GM19438 (cell line): ENCODE results near the gene SNX22.

Experiments used
- ATAC-seq: cut with Tn5 transposase; IDR thresholded peaks from one replicate; pipeline ENCODE4 v1.9.1; 2021; ENCODE audit warnings: low read depth; ENCODE audit not compliant: unreplicated experiment

Gene SNX22

GRCh38 chr15:64133623-64134344 is 17.7 kb upstream of the SNX22 start:
- no peak for ATAC-seq

- ATAC-seq, result no peak
Measured at GRCh38 chr15:64134345-64134829, 17.1 kb upstream of the SNX22 start.

DNA sequence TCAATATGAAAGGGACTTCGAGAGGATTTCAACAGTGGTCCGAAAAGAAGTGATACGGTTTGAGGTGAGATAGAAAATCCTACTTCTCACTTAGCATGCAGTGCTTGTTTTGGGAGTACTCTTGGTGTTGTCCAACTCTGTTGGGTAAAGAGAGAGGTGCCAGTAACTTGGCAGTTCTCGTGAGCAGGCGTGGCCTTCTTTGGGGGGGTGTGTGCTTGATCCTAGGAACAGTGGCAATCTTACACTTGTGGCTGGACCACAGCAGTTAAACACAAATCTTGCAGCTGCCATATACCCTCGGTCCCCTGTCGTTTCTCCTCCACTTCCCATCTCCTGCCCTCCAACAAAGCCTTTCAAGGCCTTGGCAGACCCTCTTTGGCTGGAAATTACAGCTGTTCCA is 15.2 kb upstream of the SNX22 start:
- no peak for ATAC-seq

GRCh38 chr15:64137226-64137833 is 14.2 kb upstream of the SNX22 start:
- no peak for ATAC-seq

DNA sequence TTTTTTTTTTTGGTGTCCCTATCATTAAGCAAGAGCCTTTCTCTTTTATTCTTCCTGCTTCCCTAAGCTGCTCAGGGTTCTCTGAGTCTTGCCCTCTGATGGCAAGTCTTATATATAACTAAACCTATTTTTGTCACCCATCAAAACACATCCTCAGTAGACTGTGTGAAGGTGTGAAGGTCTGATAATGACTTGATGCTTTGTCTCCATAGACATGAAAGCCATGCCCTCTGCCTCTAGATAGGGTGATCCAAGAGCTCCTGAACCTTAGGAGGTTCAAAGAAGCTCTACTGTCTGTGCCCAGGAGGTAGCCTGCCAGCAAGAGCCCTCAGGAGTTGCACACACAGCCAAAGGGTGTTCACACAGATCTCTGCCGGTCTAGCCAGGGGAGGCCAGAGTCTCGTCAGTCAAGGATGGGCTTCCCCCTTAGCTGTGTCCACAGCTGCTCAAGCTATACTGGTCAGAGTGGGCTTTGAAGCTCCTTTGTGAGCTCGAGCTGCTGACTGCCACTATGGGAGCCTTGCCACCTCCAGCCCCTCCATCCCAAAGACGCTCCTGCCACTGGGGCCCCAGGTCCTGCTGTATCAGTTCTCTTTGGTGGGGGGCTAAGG is 13.1 kb upstream of the SNX22 start:
- ATAC-seq, result no peak

DNA sequence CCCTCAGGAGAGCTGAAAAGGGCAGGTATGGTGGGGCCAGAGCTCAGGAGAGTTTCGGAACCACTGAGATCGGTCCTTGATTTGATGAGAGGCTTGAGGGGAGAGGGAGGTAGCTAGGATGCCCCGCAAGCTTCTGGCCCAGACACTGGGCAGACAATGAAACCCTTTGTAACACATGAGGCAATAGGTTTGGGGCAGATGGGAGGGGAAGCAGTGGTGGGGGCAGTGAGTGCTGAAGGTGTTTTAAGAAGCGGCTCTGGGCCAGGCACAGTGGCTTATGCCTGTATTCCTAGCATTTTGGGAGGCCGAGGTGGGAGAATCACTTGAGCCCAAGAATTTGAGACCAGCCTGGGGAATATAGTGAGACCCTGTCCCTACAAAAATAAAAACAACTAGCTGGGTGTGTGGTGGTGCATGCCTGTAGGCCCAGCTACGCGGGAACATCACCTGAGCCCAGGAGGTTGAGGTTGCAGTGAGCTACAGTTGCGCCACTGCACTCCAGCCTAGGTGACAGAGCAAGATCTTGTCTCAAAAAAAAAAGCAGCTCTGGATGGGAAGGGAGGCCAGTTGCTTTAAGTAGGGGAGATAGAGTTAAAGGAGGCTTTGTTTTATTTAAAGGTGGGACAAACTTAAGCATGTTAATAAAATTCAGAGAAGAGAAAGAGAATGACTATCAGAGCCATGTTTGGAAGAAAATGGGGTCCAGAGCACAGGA is 9.6 kb upstream of the SNX22 start:
- ATAC-seq, result no peak

- ATAC-seq, result no peak
Measured at GRCh38 chr15:64143276-64143675, 8.3 kb upstream of the SNX22 start.

DNA sequence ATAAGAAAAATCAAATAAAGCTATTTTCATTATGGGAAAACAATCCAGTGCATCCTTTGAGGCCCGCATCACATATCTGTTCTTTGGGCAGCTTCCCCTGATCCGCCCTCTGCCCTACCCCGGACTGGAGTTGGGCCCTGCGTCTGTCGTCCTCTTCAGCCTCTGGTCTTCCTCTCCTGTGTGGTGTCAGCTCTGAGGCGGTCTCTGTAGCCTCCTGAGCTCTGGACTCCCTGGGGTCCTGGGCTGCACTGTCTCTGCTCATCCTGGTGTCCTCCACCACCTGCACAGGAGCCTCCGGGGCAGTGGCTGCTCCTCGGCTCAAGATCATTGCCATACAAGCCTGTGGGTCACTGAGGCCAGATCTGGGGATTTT is 7.4 kb upstream of the SNX22 start:
- ATAC-seq, result no peak

DNA sequence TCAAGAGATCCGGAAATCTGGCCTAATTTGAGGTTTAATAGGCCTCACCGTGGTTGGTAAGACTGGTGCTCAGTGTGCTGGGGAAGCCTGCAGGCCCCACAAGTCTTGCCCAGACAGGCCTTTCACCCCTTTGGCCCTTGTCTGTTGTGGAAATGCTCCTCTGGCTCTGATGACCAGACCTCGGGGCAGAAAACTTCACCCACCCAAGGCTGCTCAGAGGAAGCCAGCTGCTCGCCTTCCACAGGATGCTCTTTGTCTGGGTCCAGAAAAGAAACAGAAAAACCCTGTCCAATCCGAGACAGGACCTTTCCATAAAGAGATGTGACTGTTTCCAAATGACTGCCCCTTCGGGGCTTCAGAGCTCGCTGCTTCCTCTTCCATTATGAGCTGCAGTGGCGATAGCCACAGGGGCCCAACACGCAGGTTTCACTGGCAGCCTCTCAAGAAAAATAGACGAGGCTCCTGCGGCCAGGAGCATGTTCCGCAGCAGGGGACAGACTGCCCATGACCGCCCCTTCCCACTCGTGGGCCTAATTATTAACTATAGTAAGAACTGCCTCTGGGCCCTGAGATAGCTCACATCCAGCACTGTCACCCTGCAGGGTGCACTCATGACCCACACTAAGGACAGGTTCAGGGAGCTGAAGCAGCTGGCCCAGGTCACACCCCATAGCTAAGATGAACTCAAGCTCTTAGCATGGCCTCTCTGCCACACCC is 6.8 kb upstream of the SNX22 start:
- peak; percentile 69 for ATAC-seq

DNA sequence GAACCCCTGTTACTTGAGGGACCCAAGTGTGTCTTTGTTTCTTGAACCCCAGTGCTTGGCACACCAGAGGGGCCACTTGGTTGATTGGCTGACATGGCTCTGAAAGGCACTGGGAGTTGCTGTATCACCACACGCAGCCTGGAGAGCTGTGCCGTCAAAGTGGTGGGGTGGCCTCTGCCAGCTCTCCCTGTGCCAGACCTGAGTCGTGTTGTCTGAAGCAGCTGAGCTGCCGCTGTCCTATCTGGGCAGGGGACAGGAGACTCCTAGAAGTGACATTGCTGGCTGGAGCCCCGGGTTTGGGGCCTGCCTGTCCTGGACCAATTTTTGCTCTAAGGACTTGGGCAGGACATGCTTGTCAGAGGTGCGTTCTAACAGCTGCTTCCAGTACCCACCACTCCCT is 5.5 kb upstream of the SNX22 start:
- ATAC-seq, result no peak

GRCh38 chr15:64146520-64146884 is 5.0 kb upstream of the SNX22 start:
- ATAC-seq, result no peak

GRCh38 chr15:64146885-64147681 is 4.4 kb upstream of the SNX22 start:
- no peak for ATAC-seq

DNA sequence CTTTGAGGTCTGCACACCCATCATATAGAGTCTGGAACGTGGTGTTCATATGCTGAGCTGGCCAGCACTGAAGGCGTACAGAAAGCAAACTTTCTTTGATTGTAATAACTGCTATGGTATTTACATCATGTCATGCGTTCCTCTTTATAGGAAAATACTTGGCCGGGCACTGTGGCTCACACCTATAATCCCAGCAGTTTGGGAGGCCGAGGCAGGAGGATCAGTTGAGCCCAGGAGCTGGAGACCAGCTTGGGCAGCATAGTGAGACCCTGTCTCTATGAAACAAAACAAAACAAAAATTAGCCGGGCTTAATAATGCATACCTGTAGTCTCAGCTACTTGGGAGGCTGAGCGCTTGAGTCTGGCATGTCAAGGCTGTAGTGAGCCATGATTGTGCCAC is 3.4 kb upstream of the SNX22 start:
- no peak for ATAC-seq

DNA sequence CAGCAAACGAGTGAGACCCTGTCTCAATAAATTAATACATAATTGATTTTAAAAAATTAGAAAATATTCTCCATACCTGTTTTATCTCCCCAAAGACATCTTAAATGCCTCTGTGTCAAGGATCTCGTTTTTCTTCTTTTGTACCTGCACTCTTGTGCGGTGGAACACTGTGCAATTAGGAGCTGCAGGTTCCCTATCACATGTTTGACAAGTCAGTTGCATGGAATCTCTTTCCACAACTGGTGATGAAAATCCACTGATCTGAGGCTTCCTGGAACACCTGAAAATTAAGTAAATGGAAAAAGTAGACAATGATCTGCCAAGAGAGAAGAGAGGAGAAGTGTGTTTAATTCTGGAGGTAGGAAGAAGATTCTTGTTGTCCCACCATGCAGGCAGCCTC is 3.0 kb upstream of the SNX22 start:
- ATAC-seq, result no peak

DNA sequence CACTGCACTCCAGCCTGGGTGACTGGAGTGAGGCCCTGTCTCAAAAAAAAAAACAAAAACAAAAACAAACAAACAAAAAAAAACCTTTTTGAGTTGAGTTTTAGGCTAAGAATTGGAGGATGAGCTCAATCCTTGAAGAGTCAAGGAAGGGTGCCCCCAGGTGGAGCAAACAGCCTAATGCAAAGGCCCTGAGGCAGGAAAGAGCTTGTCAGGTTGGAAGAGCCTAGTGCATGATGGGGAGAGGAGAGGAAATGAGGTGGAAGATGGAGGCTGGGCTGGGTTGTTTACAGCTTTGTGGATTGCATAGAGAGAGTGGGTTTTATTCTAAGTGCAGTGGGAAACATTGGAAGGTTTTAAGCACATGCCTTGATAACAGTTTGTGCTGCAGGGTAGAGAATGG is 2.1 kb upstream of the SNX22 start:
- ATAC-seq, result no peak

DNA sequence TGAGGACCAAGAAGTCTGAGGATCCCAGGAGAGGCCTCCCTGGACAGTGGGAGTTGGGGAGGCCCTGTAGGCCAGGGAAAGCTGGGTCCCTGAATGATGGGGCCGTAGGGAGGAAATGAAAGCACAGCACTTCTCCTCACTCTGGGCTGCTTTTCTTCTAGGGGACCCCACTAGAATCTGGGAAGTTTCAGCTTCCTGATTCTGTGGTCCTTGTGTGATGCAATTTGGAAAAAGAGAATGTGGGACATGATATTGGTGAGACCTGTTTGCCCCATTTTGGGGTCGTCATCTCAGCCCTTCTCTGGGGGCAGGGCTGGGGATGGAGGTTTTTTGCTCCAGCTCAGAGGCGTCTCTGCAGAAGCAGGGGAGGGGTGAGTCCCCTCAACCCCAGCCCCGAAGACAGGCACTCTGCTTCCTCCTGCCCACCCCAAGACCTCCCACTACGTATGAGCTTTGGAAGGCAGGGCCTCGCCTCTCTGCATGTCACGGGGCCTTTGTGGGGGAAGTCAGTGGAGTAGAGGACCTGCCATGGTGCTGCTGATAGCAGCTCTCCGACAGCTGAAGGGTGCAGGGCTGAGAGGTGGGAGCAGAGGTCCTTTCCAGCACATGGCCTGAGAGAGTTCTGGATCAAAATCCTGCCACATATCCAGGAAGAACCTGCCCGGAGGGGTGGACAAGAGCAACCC is 1.5 kb upstream of the SNX22 start:
- no peak for ATAC-seq

DNA sequence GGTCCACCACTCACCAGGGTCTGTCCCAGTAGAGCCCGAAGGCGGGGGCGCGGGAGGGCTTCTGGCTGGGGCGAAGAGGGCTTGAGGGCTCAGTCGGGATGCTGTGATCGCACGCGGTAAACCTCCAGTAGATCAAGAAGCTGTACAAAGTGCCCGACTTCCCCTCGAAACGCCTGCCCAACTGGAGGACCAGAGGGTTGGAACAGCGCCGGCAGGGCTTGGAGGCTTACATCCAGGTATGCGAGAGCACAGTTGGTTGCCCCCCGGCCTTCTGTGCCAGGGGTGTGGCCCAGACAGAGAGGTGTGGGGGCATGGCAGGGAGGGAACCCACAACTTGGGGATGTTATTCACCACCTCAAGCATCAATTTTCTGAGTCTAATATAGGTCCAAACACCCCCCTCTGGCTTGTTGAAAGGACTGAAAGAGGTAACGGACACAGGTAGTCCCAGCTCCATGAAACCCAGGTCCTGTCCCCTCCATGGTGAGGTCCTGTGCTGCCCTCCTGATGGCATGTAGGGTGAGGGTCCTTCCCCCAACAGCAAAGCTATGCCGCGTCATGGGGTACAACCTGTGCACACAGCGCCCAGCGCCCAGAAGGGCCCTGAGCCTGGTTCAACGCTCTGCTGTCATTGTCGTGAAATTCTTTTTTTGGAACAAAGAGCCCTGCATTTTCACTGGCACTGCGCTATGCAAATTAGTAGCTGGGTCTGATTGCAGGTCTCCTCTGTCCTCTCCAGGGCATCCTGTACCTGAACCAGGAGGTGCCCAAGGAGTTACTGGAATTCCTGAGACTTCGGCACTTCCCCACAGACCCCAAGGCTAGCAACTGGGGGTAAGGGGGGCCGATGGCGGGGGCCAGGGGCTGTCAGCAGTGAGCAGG is 1.2 kb downstream of the SNX22 start:
- peak; percentile 18 for ATAC-seq
